ENCODE data around the gene CDC123. TPM values are rescaled to one million over a fixed set of nuclear protein-coding genes. Genes with fewer than 3 reads are reported as not detected.
"Not testable (repeated sequence)": the region's sequence is repeated elsewhere in the genome, so short reads cannot be mapped to it uniquely, and the experiment has no call there.

CDC123 gene
- total RNA-seq, 1 donor from 2014 or later: 193 TPM

- DNase-seq (ENCODE audit: low read depth in 2 of 2): no peak
These were observed 6.6 kb upstream of the CDC123 start for GRCh38 chr10:12189426-12189825.

- DNase-seq (ENCODE audit: low read depth in 2 of 2): peak in 1 of 2 donors; percentile 13
These were observed 4.3 kb upstream of the CDC123 start for GRCh38 chr10:12191715-12192114.

DNA sequence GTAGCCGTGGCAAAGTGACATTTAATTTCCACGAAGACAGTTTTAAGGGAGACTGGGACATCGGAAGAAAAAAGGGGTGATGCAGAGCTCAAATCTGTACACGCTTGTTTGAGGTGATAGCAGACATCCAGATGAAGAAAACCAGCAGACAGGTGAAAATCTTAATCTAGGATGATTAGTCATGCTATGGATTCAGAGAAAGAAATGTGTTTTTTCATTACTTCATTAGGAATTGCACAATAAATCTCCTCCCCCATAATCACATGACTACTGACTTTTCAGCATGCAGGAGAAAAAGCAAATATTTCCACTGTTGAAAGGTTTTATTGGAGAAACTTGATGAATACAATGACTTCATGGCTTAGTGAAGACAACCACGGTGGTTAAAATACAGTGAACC is 2.8 kb upstream of the CDC123 start:
- DNase-seq (ENCODE audit: low read depth in 2 of 2): no peak

GRCh38 chr10:12194752-12195271 is 1.2 kb upstream of the CDC123 start:
- DNase-seq (ENCODE audit: low read depth in 2 of 2): peak in 1 of 2 donors; percentile 28

DNA sequence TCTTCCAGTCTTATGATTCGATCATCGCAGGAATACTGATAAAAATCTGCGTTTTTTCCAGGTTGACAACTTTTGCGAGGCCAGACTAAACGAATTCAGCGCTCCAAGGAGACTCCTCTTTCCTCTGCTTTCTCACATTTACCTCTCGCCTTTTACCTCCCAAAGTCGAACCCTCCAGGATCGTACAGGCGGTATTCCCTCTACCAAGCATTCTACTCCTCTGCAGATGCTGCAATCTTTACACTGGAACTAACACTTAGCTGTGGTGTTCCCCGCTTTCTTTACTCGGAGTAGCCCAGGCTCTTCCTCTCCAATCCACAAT is 746 bp upstream of the CDC123 start:
- no peak for DNase-seq (ENCODE audit: low read depth in 2 of 2)

DNA sequence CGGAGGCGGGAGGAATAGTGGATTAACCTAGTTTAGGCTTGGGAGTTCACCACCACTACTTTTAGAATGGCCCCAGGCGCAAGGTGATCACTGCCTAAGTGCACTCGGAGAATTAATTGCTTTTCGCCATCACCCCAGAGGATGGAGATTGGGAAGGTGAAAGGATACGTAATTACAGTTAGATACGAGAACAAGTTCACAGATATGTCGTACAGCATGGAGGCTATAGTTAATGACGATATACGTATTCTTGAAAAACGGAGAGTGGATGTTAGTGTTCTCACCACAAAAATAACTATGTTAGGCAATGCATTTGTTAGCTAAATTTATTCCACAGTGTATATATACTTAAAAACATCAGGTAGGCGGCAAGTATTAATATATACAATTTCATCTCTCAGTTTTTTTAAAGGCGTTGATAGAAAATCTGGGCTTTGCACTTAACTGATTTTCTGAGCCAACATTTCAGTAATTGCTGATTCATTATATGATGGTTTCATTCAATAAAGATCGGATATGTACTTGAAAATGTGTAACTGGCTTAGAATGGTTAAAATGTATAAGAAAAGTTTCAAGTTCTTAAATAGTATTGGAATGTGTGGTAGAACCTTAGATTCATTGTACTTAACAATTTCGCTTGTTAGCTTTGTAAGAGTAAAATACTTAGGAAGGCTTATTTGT is 683 bp downstream of the CDC123 start:
- DNase-seq (ENCODE audit: low read depth in 2 of 2): no peak

DNA sequence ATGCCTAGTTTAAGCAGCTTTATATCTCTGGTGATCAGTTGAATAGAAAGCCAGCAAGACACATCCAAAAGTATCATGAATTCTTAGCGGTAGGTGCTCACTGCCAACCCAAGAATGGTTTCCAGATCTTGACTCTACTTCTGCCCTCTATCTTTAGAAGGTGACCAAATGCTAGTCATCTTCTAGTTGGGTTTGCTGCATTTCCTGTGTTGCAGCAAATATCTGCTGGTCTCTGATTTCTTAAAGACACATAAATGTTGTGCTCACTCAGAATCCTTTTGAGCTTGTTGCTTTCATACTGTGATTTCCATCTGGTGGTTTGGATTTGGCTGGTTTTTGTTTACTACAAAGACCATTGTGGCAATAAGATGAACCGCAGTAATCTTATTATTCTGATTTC is 2.2 kb downstream of the CDC123 start:
- DNase-seq (ENCODE audit: low read depth in 2 of 2): no peak

DNA sequence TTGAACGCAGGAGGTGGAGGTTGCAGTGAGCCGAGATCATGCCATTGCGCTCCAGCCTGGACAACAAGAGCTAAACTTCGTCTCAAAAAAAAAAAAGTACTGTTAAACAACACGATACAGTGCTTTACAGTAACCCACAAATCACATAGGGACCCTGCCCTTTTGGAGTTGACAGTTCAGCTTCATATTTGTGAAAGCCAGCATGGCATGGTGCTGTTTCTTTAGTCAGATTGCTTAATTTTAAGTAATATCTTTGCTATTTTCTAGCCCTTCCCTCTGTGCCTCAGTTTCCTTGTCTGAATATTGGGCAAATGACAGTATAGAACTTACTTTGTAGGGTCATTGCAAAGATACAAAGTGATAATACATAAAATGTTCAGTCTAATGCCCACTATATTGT is 4.9 kb downstream of the CDC123 start:
- no peak for DNase-seq (ENCODE audit: low read depth in 2 of 2)

DNA sequence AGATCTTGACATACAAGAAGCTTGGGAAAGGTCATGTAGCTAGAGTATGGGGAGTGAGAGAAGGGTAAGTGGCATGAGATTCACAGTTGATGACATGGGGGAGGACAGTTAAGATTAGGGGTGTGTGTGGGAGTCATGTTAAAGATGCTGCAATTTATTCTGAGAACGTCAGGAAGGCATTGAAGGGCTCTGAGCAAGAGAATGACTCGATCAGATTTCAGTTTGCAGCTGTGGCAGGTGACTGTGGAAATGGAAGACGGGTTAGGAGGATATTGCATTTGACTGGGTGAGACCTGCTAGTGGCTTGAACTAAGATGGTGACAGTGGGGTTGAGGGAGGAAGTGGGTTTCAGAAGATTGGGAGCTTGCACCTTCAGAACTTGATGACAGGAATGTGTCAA is 5.6 kb downstream of the CDC123 start:
- no peak for DNase-seq (ENCODE audit: low read depth in 2 of 2)

- DNase-seq (ENCODE audit: low read depth in 2 of 2): no peak
These were observed 6.2 kb downstream of the CDC123 start for GRCh38 chr10:12202226-12202625.

GRCh38 chr10:12205082-12205481 is 9.1 kb downstream of the CDC123 start:
- DNase-seq (ENCODE audit: low read depth in 2 of 2): no peak

DNA sequence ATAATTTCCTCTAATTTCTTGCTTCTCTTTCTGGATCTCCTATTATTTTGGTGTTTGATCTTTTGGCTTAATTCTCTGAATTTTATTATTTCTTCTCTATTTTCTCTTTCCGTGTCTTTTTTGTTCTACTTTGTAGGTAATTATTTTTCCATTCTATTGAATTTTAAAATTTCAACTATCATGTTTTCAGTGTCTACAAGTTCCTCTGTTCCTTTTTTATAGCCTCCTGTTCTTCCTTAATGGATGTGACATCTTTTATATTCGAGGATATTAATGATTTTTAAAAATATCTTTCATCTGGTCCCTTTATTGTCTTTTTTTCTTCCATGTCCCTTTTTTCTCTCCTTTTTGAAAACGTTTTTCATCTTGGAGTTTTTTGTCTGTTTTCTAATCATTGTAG is 11.1 kb downstream of the CDC123 start:
- DNase-seq (ENCODE audit: low read depth in 2 of 2): no peak

- no peak for DNase-seq (ENCODE audit: low read depth in 2 of 2)
These were observed 12.5 kb downstream of the CDC123 start for GRCh38 chr10:12208460-12208859.

- no peak for DNase-seq (ENCODE audit: low read depth in 2 of 2)
These were observed 16.5 kb downstream of the CDC123 start for GRCh38 chr10:12212454-12212853.

DNA sequence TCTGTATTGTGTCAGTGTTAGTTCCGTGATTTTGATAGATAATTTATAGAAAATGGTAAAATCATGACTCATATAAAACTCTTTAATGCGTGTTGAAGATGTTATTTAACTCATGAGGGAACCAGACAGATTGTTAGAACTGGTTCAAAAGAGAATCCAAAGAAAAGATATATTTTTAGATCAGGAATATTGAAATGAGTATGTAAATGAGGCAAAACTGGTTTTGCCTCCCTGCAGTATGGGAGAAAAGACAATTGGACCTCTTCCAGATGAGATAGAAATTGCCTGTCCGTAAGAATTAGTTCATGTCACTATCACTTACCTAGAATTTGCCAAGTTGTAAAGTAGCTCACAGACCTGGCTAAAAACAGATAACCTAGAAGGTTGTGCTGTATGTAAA is 17.6 kb downstream of the CDC123 start:
- DNase-seq (ENCODE audit: low read depth in 2 of 2): no peak

GRCh38 chr10:12214093-12214492 is 18.1 kb downstream of the CDC123 start:
- no peak for DNase-seq (ENCODE audit: low read depth in 2 of 2)

DNA sequence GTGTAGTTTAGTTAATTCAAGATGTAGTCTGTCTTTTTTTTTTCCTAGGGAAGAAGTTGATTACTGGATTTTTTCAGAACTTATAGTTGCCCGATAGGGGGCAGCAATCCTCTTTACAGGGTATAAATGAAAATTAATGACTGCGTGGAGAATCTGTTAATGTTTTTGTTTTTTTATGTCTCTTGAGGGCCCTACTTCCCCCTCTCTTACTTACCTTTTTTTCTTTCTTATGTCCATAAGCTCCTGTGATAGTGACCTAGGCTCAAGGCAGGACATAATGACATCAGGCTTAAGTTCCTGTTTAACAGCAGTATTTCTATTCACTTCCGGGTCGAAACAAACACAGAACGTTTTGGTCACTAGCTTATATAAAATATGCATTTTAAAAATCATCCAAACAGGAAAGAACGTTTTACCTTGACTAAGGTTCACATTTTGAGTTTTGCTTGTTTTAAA is 18.8 kb downstream of the CDC123 start:
- peak; percentile 50 to 70 for DNase-seq (ENCODE audit: low read depth in 2 of 2)

GRCh38 chr10:12218991-12219390 is 23.0 kb downstream of the CDC123 start:
- DNase-seq (ENCODE audit: low read depth in 2 of 2): no peak

GRCh38 chr10:12221323-12222298 is 25.6 kb downstream of the CDC123 start:
- peak in 1 of 2 donors; percentile 14 for DNase-seq (ENCODE audit: low read depth in 2 of 2)

DNA sequence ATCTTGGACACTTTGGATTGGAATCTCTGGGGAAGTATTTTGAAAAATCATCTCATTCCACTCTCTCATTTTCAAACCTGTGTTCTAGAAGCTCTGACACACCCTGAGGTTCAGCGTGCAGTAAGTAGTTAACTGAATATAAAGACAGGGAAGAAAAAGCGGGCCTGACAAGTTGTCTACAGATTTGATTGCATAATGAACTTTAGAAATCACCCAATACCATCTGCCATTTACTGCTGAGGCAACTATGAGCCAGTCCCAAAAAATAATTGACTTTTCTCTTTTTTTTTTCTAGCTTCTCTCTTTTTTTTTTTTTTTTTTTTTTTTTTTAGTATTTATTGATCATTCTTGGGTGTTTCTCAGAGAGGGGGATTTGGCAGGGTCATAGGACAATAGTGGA is 29.5 kb downstream of the CDC123 start:
- no peak for DNase-seq (ENCODE audit: low read depth in 2 of 2)

GRCh38 chr10:12226438-12226837 is 30.4 kb downstream of the CDC123 start:
- not testable (repeated sequence) for DNase-seq (ENCODE audit: low read depth in 2 of 2)

GRCh38 chr10:12228851-12229250 is 32.9 kb downstream of the CDC123 start:
- no peak for DNase-seq (ENCODE audit: low read depth in 2 of 2)

GRCh38 chr10:12234687-12235086 is 38.7 kb downstream of the CDC123 start:
- not testable (repeated sequence) for DNase-seq (ENCODE audit: low read depth in 2 of 2)
